ENCODE data around the gene PDE1C.

PDE1C gene

DNA sequence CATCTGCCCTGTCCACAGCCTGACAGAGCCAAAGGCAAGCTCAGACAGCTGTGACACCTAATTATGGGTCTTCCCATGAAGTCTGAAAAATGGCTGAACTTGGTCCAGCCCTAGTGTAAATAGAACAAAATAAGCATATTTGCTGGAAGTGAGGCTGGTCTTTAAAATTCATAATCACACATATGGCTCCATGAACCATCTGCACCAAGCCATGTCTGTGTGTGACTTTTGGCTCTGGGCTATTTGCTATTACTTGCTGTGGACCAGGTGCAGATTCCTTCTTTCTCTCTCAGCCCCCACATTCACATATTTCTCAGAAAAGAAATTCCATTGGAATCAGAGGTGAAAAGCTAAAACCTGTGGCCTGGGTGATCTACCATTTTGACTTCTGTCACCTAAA is 175.9 kb downstream of the PDE1C start:
- no peak for TF ChIP-seq ZFX (IDR thresholded peaks at IDR 0.05; ENCODE audit: borderline replicate concordance)
- TF ChIP-seq, protein P1, sequence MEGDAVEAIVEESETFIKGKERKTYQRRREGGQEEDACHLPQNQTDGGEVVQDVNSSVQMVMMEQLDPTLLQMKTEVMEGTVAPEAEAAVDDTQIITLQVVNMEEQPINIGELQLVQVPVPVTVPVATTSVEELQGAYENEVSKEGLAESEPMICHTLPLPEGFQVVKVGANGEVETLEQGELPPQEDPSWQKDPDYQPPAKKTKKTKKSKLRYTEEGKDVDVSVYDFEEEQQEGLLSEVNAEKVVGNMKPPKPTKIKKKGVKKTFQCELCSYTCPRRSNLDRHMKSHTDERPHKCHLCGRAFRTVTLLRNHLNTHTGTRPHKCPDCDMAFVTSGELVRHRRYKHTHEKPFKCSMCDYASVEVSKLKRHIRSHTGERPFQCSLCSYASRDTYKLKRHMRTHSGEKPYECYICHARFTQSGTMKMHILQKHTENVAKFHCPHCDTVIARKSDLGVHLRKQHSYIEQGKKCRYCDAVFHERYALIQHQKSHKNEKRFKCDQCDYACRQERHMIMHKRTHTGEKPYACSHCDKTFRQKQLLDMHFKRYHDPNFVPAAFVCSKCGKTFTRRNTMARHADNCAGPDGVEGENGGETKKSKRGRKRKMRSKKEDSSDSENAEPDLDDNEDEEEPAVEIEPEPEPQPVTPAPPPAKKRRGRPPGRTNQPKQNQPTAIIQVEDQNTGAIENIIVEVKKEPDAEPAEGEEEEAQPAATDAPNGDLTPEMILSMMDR (IDR thresholded peaks at IDR 0.05) = no peak
- H3K27ac ChIP-seq = no peak overlapping the region

DNA sequence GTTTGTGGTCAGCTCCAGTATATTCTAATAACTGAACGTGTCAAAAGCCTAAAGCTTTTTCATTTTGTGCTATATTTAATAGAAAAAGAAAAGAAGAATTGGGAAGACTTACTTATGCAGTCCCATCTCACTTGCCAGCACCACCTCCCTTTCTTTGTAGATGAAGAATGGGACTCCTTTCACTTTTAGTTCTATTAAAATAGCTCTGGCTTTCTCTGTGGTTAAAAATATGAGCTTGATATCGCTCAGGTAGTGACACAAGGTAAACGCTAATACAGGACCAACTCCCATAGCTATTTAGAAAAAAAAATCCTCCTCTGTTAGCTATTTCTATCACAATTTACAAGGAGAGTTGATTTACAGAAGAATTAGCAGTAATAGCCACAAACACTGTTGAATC is 176.8 kb downstream of the PDE1C start:
- TF ChIP-seq, protein P1 (IDR thresholded peaks at IDR 0.05) = no peak
- TF ChIP-seq ZFX (IDR thresholded peaks at IDR 0.05; ENCODE audit: borderline replicate concordance) = no peak
- no peak overlapping the region for H3K27ac ChIP-seq

DNA sequence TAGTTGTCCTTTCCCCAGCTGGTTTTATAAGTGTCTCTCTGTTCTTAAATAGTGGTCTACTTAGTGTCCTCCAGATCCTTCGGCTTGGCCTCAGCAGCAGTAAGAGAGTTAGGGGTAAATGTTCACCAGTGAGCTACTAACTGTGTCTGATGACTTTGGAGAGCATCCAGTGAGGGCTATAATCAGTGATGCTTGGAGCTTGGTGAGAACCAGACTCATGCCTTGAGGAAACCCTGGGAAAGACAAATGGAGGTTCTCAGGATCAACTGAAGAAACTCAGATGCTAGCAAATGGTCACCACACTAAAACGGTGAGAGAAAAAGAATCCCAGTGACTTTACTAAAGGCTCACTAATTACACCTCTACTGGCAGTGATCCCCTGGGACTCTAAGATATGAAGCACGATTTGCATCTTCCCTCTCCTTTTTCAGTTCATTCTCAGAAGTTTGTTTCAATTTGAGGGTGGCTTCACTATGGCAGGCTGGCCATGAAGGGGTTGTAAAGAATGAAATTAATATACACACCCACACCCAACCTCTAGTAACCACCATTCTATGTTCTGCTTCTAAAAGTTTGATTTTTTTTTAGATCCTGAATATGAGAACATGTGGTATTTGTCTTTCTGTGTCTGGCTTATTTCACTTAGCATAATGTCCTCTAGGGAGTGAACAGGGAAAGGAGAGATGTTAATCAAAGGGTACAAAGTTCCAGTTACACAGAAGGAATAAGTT is 177.9 kb downstream of the PDE1C start:
- no peak overlapping the region for H3K27ac ChIP-seq
- TF ChIP-seq, protein P1 (IDR thresholded peaks at IDR 0.05) = no peak
- no peak for TF ChIP-seq ZFX (IDR thresholded peaks at IDR 0.05; ENCODE audit: borderline replicate concordance)

DNA sequence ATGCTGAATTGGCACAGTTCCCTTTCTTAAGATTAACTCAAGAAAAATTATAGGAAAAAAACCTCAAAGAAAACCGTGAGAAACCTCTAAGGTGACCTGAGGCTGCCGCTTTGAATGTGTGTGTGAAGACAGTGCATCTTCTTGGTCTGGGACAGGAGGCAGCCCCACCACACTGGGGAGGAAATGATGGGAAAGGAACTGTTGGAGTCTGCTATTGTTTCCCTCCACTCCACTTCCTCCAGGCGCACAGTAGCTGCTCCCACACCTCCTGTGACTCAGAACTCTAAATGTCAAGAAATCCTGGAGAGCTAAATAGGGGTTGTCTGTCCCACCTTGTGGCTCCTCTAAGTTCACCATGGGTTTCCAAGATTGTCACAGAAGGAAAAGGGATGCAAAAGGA is 179.4 kb downstream of the PDE1C start:
- TF ChIP-seq, protein P1 (IDR thresholded peaks at IDR 0.05) = no peak
- no peak for TF ChIP-seq ZFX (IDR thresholded peaks at IDR 0.05; ENCODE audit: borderline replicate concordance)
- no peak overlapping the region for H3K27ac ChIP-seq

DNA sequence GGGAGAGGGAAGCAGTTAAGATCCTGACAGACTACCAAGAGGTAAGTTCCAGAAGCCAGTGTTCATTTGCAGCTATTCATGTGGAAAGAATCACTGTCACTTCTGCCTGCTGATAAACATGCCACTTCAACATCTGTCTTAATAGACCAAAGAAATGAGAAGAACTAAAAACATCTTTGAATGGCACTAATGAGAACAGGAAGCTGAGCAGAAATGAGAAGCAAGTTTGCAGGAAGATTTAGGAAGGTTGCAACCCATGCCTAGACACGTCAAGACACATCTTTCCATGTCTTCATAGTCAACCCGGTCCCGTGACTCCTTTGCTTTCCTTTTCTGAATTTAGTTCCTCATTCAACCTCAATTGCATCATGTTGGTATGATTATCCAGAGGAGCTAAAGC is 180.0 kb downstream of the PDE1C start:
- H3K27ac ChIP-seq = no peak overlapping the region
- TF ChIP-seq ZFX (IDR thresholded peaks at IDR 0.05; ENCODE audit: borderline replicate concordance) = no peak
- TF ChIP-seq, protein P1 (IDR thresholded peaks at IDR 0.05) = no peak

DNA sequence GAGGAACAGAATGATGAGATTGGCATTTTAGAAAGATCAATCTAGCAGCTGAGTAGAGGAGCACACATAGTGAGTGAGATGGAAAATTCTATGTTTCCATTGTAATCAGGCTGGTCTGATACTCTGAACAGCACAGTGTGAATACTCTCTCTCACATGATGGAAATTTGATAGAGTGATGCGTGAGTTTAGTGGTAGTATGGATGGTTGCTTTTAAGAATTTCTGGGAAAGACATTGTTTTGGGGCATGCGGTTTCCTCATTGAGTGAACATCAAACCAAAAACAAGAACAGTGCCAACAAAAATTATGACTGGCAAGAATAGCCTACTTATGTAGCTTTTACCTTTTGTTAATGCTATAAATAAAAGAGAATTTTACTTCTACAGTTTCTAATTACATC is 183.2 kb downstream of the PDE1C start:
- TF ChIP-seq, protein P1 (IDR thresholded peaks at IDR 0.05) = no peak
- TF ChIP-seq ZFX (IDR thresholded peaks at IDR 0.05; ENCODE audit: borderline replicate concordance) = no peak
- no peak overlapping the region for H3K27ac ChIP-seq

DNA sequence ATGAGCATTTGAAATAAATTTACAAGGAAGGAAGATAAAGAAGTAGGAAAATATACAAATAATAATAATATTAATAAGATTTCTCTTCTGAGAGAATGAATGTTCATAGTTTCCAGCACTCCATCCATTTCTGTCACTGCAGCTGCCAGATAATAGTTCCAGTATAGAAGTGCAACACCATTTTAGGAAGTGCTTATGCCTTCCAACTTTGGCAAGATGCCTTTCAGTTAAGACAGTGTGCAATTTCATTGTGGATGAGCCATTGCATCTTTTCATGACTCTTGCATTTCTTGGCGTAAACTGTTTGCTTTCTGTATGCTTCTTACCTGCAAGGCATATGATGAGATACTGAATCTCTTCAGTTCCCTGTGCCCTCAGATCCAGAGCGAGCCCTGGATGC is 185.0 kb downstream of the PDE1C start:
- no peak overlapping the region for H3K27ac ChIP-seq
- no peak for TF ChIP-seq ZFX (IDR thresholded peaks at IDR 0.05; ENCODE audit: borderline replicate concordance)
- TF ChIP-seq, protein P1 (IDR thresholded peaks at IDR 0.05) = no peak
